Breast epithelium (tissue), 4 donors: ENCODE data around the gene CNN2. TPM values are rescaled to one million over a fixed set of nuclear protein-coding genes. Genes with fewer than 3 reads are reported as not detected.
A peak's percentile ranks its signal among the peaks of the same experiment; 100 is the strongest.

Experiments
- DNase-seq, 2 donors: peaks; one replicate each; pipeline ENCODE4 v3.0.0-alpha.2; 2019; ENCODE audit warnings: low spot score in 2 of 2
- H3K27ac ChIP-seq, 2 donors: fragments of 200-600 bp; sonication (generic) in 1 of 2; one replicate each; pipeline ENCODE4 v1.5.1; 2016 to 2019; ENCODE audit warnings: mild to moderate bottlenecking in 1 of 2
- H3K27me3 ChIP-seq, 2 donors: fragments of 200-600 bp; sonication (generic) in 1 of 2; one replicate each; pipeline versions ENCODE4 v1.5.1 to v1.6.0; 2017 to 2019; ENCODE audit warnings: control low read depth in 1 of 2, mild to moderate bottlenecking in 1 of 2
- H3K36me3 ChIP-seq: fragments of 200-600 bp; one replicate; pipeline ENCODE4 v1.5.1; 2019
- H3K4me1 ChIP-seq, 2 donors: fragments of 200-600 bp; sonication (generic); one replicate each; pipeline ENCODE4 v1.5.1; 2016 to 2019; ENCODE audit warnings: control low read depth in 1 of 2
- H3K4me3 ChIP-seq, 3 donors: fragments of 200-600 bp; sonication (generic); 1 replicate in 2 of 3; 2 replicates in 1 of 3; pipeline ENCODE4 v1.5.1; 2016 to 2019; ENCODE audit warnings: mild to moderate bottlenecking in 3 of 3, moderate library complexity in 2 of 3
- H3K9me3 ChIP-seq, 2 donors: fragments of 200-600 bp; sonication (generic) in 1 of 2; one replicate each; pipeline ENCODE4 v1.5.1; 2016 to 2019; ENCODE audit warnings: control low read depth in 1 of 2
- POLR2A ChIP-seq: fragments of 450-650 bp; IDR thresholded peaks from one replicate; pipeline ENCODE4 v1.6.1; 2016; ENCODE audit warnings: antibody characterized with exemption, mild to moderate bottlenecking, moderate library complexity
- POLR2AphosphoS5 ChIP-seq, 3 donors: sonication (generic); formaldehyde crosslinking; IDR thresholded peaks; one replicate each; pipeline ENCODE4 v1.6.1; 2017; ENCODE audit warnings: antibody characterized with exemption in 3 of 3
- intact Hi-C: fragments of 100-400 bp; cut with DNase I; formaldehyde crosslinking; loops from one replicate; pipeline ENCODE4 v1.15.1; 2023; ENCODE audit warnings: low total_unique reads
- total RNA-seq, 3 donors: library from RNA; depleted of rRNA; stranded (reverse); fragments of >200 nt; gene quantifications; one replicate each; pipeline ENCODE4 v1.1.0, GENCODE V29; 2016
- TF ChIP-seq, protein P1 (sequence below), 3 donors: fragments of 450-650 bp; IDR thresholded peaks; one replicate each; pipeline ENCODE4 v1.5.1; 2016 to 2017; ENCODE audit warnings: antibody characterized with exemption in 3 of 3, mild to moderate bottlenecking in 3 of 3, moderate library complexity in 3 of 3

Gene CNN2
- total RNA-seq, 3 donors from 2014 or later, result 70.4 to 74.1 (median 70.7) TPM

DNA sequence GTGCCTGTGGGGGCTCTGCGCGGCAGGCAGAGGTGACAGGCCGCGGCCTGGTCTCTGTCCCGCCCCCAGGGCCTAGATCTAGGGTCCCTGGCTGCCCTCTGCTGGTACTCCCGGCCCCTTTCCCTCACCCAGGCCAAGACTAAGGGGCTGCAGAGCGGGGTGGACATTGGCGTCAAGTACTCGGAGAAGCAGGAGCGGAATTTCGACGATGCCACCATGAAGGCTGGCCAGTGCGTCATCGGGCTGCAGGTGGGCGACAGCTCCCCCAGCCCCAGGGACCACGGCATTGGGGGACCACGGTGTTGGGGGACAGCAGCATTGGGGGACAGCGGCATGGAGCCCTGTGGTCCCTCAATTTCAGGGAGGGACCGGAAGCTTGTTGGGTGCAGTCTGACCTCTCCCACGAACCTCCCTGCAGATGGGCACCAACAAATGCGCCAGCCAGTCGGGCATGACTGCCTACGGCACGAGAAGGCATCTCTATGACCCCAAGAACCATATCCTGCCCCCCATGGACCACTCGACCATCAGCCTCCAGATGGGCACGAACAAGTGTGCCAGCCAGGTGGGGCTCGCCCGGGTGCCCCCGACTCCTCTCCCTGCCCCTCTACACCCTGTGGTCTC, 9.7 kb downstream of the CNN2 start:
- no peaks in the 10 kb centered on the region for H3K36me3 ChIP-seq
- intact Hi-C loops, result no loop called here

DNA sequence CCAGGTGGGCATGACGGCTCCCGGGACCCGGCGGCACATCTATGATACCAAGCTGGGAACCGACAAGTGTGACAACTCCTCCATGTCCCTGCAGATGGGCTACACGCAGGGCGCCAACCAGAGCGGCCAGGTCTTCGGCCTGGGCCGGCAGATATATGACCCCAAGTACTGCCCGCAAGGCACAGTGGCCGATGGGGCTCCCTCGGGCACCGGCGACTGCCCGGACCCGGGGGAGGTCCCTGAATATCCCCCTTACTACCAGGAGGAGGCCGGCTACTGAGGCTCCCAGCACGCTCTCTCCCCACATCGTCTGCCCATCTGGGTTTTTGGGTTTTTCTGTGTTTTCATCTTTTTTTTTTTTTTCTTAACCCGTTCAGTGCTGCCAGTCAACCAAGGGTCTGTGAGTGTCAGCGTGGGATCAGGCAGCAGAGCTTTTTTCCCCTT, 11.2 kb downstream of the CNN2 start:
- TF ChIP-seq POLR2A (no peak), POLR2AphosphoS5 (IDR thresholded peaks at IDR 0.05) (no peak)
- TF ChIP-seq, protein P1, sequence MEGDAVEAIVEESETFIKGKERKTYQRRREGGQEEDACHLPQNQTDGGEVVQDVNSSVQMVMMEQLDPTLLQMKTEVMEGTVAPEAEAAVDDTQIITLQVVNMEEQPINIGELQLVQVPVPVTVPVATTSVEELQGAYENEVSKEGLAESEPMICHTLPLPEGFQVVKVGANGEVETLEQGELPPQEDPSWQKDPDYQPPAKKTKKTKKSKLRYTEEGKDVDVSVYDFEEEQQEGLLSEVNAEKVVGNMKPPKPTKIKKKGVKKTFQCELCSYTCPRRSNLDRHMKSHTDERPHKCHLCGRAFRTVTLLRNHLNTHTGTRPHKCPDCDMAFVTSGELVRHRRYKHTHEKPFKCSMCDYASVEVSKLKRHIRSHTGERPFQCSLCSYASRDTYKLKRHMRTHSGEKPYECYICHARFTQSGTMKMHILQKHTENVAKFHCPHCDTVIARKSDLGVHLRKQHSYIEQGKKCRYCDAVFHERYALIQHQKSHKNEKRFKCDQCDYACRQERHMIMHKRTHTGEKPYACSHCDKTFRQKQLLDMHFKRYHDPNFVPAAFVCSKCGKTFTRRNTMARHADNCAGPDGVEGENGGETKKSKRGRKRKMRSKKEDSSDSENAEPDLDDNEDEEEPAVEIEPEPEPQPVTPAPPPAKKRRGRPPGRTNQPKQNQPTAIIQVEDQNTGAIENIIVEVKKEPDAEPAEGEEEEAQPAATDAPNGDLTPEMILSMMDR (IDR thresholded peaks at IDR 0.05), result no peak

More for the DNA sequence above, 9.7 kb downstream of the CNN2 start:
- Histone ChIP-seq H3K9me3 (no peaks in the 10 kb centered on the region), H3K4me1 (peaks cover 0 to 7% of the 10 kb centered on the region in 2 donors), H3K27ac (no peak overlapping the region), H3K4me3 (no peak overlapping the region), H3K27me3 (no peaks in the 10 kb centered on the region)
- DNase-seq, result no peak
- TF ChIP-seq POLR2AphosphoS5 (IDR thresholded peaks at IDR 0.05) (no peak), POLR2A (no peak)
- TF ChIP-seq, protein P1 (IDR thresholded peaks at IDR 0.05), result no peak

DNA sequence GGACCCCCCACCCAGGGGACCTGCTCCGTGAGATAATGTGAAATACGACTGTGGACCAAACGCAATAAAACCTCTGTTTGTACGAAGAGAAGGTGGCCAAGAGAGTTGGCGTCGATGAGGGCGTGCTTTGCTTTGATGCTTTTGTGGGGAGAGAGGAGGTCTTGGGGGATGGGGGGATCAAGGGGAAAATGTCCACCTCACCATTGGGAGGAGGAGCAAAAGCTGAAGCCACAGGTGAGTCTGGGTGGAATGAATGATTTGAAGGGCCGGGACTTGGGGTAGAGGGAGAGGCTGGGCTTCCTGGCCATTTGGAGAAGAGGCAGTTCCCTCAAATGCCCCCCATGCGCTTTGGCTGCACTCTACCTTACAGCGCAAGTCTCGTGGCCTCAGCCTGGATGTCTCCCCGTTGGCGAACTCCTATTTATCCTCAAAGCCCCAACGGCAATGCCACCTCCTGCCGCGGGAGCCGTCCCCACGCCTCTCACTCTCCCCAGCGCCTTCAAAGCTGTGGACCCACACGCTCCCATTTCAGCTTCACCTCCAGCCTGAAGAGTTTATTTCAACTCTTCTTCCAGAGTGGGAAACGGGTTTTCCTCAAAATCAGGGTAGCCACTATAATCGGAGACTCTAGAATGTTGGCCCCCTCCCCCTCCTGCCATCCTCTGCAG, 12.7 kb downstream of the CNN2 start:
- TF ChIP-seq POLR2AphosphoS5 (IDR thresholded peaks at IDR 0.05) (no peak), POLR2A (no peak)
- TF ChIP-seq, protein P1 (IDR thresholded peaks at IDR 0.05), result no peak
- no peaks in the 10 kb centered on the region for H3K27me3 ChIP-seq
- no peaks in the 10 kb centered on the region for H3K9me3 ChIP-seq
- intact Hi-C loops, result no loop called here
- H3K27ac ChIP-seq, result peak overlapping the region in 1 of 2 donors; percentile 59
- H3K36me3 ChIP-seq, result no peaks in the 10 kb centered on the region
- H3K4me3 ChIP-seq, result peak overlapping the region in 2 of 3 donors; percentile 62 to 63
- no peak for DNase-seq
- H3K4me1 ChIP-seq, result peaks cover 0 to 13% of the 10 kb centered on the region in 2 donors

More for the DNA sequence above, 11.2 kb downstream of the CNN2 start:
- H3K4me1 ChIP-seq, result peaks cover 0 to 13% of the 10 kb centered on the region in 2 donors
- no peaks in the 10 kb centered on the region for H3K9me3 ChIP-seq
- intact Hi-C loops, result no loop called here
- peak overlapping the region; percentile 59 to 76 for H3K27ac ChIP-seq
- DNase-seq, result no peak
- H3K4me3 ChIP-seq, result no peak overlapping the region
- H3K36me3 ChIP-seq, result no peaks in the 10 kb centered on the region
- H3K27me3 ChIP-seq, result no peaks in the 10 kb centered on the region

DNA sequence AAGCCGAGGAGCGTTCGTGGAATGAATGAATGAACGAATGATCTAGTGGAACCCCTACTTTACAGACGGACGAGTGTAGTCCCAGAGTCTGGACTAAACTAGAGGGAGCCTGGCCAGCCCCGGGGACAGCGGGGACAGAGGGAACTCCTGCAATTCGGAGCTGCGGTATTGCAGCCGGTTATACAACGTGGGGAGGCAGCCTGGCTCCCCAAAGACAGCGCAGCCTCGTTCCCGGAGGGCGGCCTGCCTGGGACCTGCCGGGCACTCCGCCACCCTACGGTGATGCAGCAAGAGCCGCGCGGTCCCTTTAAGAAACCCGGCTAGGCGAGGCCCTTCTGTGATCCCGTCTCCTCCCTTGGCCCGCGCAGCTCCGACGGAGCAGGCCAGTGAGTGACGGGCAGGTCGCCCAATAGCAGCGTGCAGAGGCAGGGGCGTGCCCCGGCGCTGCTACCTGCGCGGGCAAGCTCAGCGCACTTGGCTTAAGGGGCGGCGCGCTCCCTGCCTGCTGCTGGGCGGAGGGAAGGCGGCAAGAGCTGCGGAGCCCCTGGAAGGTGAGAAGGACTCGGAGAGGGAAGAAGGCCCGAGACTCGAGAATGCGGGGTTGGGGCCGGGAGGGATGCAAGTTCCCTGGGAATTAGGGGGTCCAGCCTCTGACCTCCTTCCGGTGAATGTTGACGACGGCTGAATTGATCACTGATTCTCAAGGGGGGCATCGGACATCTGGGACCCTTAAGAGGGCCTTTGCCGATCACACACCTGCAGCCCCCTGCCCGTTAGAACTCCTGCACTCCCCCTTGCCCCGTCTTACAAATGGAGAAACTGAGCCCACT, 13.5 kb downstream of the CNN2 start, which contains the start of gene ABCA7:
ABCA7 (plus strand) TSS at position 462 of the 830 bp plus-strand sequence. CDS start 1,255 bp downstream, outside the sequence.
- no peaks in the 10 kb centered on the region for H3K36me3 ChIP-seq
- H3K27me3 ChIP-seq, result no peaks in the 10 kb centered on the region
- peak within 1 kb of the TSS; percentile 44 to 63 (median 62) for H3K4me3 ChIP-seq
- H3K4me1 ChIP-seq, result peaks cover 0 to 13% of the 10 kb centered on the region in 2 donors
- TF ChIP-seq, protein P1 (IDR thresholded peaks at IDR 0.05), result no peak
- TF ChIP-seq POLR2AphosphoS5 (IDR thresholded peaks at IDR 0.05), result peak; percentile 62 to 80 (median 72)
- DNase-seq, result peak; percentile 98 to 99
- H3K9me3 ChIP-seq, result no peaks in the 10 kb centered on the region
- intact Hi-C loops, result no loop called here
- peak within 1 kb of the TSS in 1 of 2 donors; percentile 59 for H3K27ac ChIP-seq
